Measurements from ENCODE around the gene PRKCA. TPM values are rescaled to one million over a fixed set of nuclear protein-coding genes. Genes with fewer than 3 reads are reported as not detected.
A peak's percentile ranks its signal among the peaks of the same experiment; 100 is the strongest.

Gene PRKCA
- total and polyA plus RNA-seq, 9 of the 15 experiments (the other 6 are each of a cell fraction or from before 2014, with no cell fraction given): 3.2 to 33.0 (median 17.8) TPM

DNA sequence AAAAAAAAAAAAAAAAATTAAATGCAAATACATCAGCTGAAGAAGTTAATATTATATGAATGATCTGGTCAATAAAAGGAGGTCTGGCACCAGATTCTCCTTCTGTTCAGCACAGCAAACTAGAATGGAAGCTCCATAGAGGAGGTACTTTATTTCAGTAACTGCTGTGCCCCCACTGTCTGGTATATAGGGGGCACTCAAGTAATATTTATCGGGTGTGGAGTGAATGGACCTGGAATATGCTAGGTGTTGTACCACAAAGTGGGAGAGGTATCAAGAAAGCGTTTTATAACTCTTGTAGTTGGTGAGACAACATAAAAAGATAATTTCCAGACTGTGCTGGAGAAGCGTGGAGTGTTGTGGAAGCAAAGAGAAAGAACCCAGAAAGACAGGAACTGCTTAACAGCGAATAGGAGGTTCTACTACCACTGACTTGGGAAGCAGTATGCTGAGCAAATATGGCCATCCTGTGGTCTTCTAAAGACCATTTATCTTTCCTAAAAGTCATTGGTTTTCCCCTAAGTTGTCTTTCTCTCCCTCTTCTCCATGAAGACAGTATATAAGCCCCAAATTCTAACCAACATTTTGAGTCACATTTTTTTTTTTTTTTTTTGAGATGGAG is 12.2 kb upstream of the PRKCA start (continued):
- TF ChIP-seq, protein P1, sequence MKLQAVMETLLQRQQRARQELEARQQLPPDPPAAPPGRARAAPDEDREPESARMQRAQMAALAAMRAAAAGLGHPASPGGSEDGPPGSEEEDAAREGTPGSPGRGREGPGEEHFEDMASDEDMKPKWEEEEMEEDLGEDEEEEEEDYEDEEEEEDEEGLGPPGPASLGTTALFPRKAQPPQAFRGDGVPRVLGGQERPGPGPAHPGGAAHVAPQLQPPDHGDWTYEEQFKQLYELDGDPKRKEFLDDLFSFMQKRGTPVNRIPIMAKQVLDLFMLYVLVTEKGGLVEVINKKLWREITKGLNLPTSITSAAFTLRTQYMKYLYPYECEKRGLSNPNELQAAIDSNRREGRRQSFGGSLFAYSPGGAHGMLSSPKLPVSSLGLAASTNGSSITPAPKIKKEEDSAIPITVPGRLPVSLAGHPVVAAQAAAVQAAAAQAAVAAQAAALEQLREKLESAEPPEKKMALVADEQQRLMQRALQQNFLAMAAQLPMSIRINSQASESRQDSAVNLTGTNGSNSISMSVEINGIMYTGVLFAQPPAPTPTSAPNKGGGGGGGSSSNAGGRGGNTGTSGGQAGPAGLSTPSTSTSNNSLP (IDR thresholded peaks at IDR 0.05; ENCODE audit: borderline replicate concordance, low read depth, low read length): no peak
- peak; percentile 27 to 82; a peak in 2 of 4 replicates for TF ChIP-seq RAD21 (CRISPR knock-in tag; conservative IDR thresholded peaks at IDR 0.05 in 1 of 2, IDR thresholded peaks at IDR 0.05 in 1 of 2)
- TF ChIP-seq KLF6 (CRISPR knock-in tag; IDR thresholded peaks at IDR 0.05; ENCODE audit: borderline replicate concordance): no peak
- TF ChIP-seq BRD4 (IDR thresholded peaks at IDR 0.05): no peak

DNA sequence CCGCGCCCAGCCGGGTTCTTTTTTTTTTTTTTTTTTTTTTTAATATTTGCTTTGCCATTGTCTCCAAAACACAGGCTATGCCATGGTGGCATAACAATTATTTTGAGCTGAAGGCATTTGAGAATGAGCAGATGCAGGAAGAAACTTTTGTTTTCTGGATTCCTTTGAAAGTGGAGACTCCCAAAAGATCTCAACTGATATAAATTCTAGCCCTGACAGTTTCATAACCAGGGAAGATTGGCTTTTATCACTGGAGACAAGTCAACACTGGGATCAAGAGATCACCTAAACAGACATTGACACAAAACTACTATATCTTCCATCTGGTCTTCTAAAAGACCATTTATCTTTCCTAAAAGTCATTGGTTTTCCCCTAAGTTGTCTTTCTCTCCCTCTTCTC is 10.1 kb upstream of the PRKCA start:
- FAIRE-seq: no peak
- BruUV-seq (replicated peaks): no TSS peak

More for the DNA sequence above, 10.1 kb upstream of the PRKCA start:
- H3K4me1 ChIP-seq (replicated peaks in 1 of 2; ENCODE audit: control insufficient read depth in 2 of 2, insufficient read depth in 2 of 2, low read length in 2 of 2): peaks cover 6 to 17% of the 10 kb centered on the region in 2 experiments; a peak in 4 of 5 replicates
- H3K27me3 ChIP-seq (ENCODE audit: control insufficient read depth in 2 of 2, insufficient read depth in 2 of 2, low read length in 2 of 2): no peaks in the 10 kb centered on the region
- TF ChIP-seq CBX3 (IDR thresholded peaks at IDR 0.05; ENCODE audit: borderline replicate concordance in 1 of 2, low read length in 2 of 2): no peak
- TF ChIP-seq DACH1 (IDR thresholded peaks at IDR 0.05; ENCODE audit: partially characterized antibody): no peak
- TF ChIP-seq, protein P2, sequence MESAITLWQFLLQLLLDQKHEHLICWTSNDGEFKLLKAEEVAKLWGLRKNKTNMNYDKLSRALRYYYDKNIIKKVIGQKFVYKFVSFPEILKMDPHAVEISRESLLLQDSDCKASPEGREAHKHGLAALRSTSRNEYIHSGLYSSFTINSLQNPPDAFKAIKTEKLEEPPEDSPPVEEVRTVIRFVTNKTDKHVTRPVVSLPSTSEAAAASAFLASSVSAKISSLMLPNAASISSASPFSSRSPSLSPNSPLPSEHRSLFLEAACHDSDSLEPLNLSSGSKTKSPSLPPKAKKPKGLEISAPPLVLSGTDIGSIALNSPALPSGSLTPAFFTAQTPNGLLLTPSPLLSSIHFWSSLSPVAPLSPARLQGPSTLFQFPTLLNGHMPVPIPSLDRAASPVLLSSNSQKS (CRISPR knock-in tag; IDR thresholded peaks at IDR 0.05): no peak
- no peak for TF ChIP-seq JUND (IDR thresholded peaks at IDR 0.05; ENCODE audit: borderline replicate concordance, low read depth, low read length)
- no peak for TF ChIP-seq JUND (tag; IDR thresholded peaks at IDR 0.05; ENCODE audit: borderline replicate concordance, low read depth, low read length)
- no peak for TF ChIP-seq TCF7 (IDR thresholded peaks at IDR 0.05; ENCODE audit: borderline replicate concordance)
- TF ChIP-seq, protein P3, sequence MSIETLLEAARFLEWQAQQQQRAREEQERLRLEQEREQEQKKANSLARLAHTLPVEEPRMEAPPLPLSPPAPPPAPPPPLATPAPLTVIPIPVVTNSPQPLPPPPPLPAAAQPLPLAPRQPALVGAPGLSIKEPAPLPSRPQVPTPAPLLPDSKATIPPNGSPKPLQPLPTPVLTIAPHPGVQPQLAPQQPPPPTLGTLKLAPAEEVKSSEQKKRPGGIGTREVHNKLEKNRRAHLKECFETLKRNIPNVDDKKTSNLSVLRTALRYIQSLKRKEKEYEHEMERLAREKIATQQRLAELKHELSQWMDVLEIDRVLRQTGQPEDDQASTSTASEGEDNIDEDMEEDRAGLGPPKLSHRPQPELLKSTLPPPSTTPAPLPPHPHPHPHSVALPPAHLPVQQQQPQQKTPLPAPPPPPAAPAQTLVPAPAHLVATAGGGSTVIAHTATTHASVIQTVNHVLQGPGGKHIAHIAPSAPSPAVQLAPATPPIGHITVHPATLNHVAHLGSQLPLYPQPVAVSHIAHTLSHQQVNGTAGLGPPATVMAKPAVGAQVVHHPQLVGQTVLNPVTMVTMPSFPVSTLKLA (conservative IDR thresholded peaks at IDR 0.05): no peak
- intact Hi-C loops (cut with micrococcal nuclease): no loop called here
- H2AFZ ChIP-seq (ENCODE audit: low read depth, low read length): no peak overlapping the region
- WGBS (ENCODE audit: insufficient coverage, low coverage, missing lambda C conversion rate): no CpG with 5 or more reads among the region's 3 CpGs
- no peak overlapping the region for H3K4me3 ChIP-seq
- no peak for ATAC-seq
- no peaks in the 10 kb centered on the region for H3K9me3 ChIP-seq (replicated peaks; ENCODE audit: control insufficient read depth, insufficient read depth, low read depth, low read length)
- H3K79me2 ChIP-seq (ENCODE audit: control insufficient read depth, insufficient read depth, low read length): no peaks in the 10 kb centered on the region
- CTCF ChIA-PET (ENCODE audit: low intra/inter-chr PET ratio): no interaction called here
- H4K20me1 ChIP-seq (replicated peaks; ENCODE audit: control insufficient read depth, insufficient read depth, low read length): no peaks in the 10 kb centered on the region
- no peak for DNase-seq (ENCODE audit: extremely low read depth in 1 of 4, low spot score in 3 of 4)
- no peak overlapping the region for H3K4me2 ChIP-seq (ENCODE audit: insufficient read depth, low read length)
- no peak overlapping the region for H3K27ac ChIP-seq (ENCODE audit: extremely low read depth, low read depth, low read length)
- in situ Hi-C loops (cut with MboI): no loop called here
- POLR2A ChIA-PET: no interaction called here
- no peak overlapping the region for H3K9ac ChIP-seq (ENCODE audit: insufficient read depth in 1 of 2, low read depth in 2 of 2, low read length in 2 of 2)
- no peaks in the 10 kb centered on the region for H3K9me1 ChIP-seq (ENCODE audit: control insufficient read depth, insufficient read depth, low read length)
- H3K36me3 ChIP-seq (ENCODE audit: control insufficient read depth, insufficient read depth, low read length): no peaks in the 10 kb centered on the region

All from K562 (cell line).